ACC112 (cell line): Measurements from ENCODE around the gene ECHS1.

Source experiments
- H2AFZ ChIP-seq: fragments of 200-600 bp; sonication (generic); one replicate; pipeline ENCODE4 v1.6.0; 2017; ENCODE audit warnings: antibody characterized with exemption, low read length; ENCODE audit not compliant: unreplicated experiment
- H3K27ac ChIP-seq: fragments of 200-600 bp; sonication (generic); 2 replicates; pipeline ENCODE4 v1.5.1; 2014; ENCODE audit warnings: low read depth, mild to moderate bottlenecking, antibody characterized with exemption, low read length, moderate library complexity
- H3K27me3 ChIP-seq: fragments of 200-600 bp; sonication (generic); 2 replicates; pipeline ENCODE4 v1.6.1; 2014; ENCODE audit warnings: mild to moderate bottlenecking, antibody characterized with exemption, low read length, moderate library complexity, mixed read lengths; ENCODE audit not compliant: insufficient read depth
- H3K36me3 ChIP-seq: fragments of 200-600 bp; sonication (generic); 2 replicates; pipeline ENCODE4 v1.6.1; 2016; ENCODE audit warnings: mild to moderate bottlenecking, antibody characterized with exemption, low read length, moderate library complexity, mixed read lengths; ENCODE audit not compliant: insufficient read depth
- H3K4me1 ChIP-seq: fragments of 200-600 bp; sonication (generic); one replicate; pipeline ENCODE4 v1.6.1; 2016; ENCODE audit warnings: low read length, mixed read lengths; ENCODE audit not compliant: insufficient read depth, unreplicated experiment, control insufficient read depth
- H3K4me3 ChIP-seq: fragments of 200-600 bp; sonication (generic); 2 replicates; pipeline ENCODE4 v1.5.1; 2014; ENCODE audit warnings: mild to moderate bottlenecking, low read depth, low read length
- H3K79me2 ChIP-seq: fragments of 200-600 bp; sonication (generic); one replicate; pipeline ENCODE4 v1.6.0; 2016; ENCODE audit warnings: low read length; ENCODE audit not compliant: control insufficient read depth, unreplicated experiment, insufficient read depth

The ECHS1 gene

GRCh38 chr10:133412381-133412711, 39.2 kb upstream of the ECHS1 start:
- Histone ChIP-seq H3K27ac (no peak overlapping the region), H3K79me2 (peaks cover 37% of the 10 kb centered on the region), H3K4me3 (no peak overlapping the region), H3K36me3 (peaks cover 67% of the 10 kb centered on the region), H3K27me3 (no peaks in the 10 kb centered on the region), H3K4me1 (no peaks in the 10 kb centered on the region), H2AFZ (no peak overlapping the region)

DNA sequence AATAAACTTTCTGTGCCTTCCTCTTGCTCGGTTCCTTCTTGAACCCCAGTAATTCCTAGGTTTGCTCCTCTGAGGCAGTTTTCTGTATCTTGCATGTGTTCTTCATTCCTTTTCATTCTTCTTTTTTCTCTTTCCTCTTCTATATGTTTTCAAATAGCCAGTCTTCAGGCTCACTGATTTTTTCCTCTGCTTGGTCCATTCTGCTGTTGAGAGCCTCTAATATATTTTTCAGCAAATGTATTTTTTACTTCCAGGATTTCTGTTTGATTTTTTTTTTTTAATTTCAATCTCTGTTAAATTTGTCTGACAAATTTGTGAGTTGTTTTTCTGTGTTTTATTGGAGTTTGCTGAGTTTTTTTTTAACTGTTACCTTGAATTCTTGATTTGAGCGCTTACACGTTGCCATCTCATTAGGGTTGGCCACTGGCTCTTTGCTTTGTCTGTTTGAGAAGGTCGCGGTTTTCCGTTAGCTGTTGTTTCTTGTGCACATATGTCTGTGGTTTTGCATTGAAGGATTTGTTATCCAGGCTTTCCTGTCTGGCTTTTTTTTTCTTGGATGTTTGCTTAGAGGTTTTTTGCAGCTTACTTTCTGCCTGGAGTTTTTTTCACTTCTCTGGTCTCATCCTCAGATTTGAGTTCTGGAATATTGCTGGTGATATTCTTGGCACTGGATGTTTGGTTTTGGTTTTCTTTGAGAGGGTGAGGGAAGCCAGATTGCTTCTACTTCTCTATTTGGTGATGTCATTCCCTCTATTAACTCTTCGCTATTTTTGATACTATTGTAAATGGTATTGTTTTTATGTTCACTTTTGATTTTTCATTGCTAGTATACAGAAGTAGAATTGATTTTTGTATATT, 38.6 kb upstream of the ECHS1 start:
- H3K79me2 ChIP-seq: peaks cover 42% of the 10 kb centered on the region
- H3K27ac ChIP-seq: no peak overlapping the region
- H2AFZ ChIP-seq: no peak overlapping the region
- no peaks in the 10 kb centered on the region for H3K27me3 ChIP-seq
- no peaks in the 10 kb centered on the region for H3K4me1 ChIP-seq
- no peak overlapping the region for H3K4me3 ChIP-seq
- peaks cover 67% of the 10 kb centered on the region for H3K36me3 ChIP-seq

GRCh38 chr10:133405844-133406527, 32.8 kb upstream of the ECHS1 start:
- Histone ChIP-seq H3K36me3 (peaks cover 46% of the 10 kb centered on the region), H3K79me2 (peaks cover 38% of the 10 kb centered on the region), H2AFZ (no peak overlapping the region), H3K27ac (peak overlapping the region; percentile 13; the same call in 1 of the 2 replicates), H3K27me3 (no peaks in the 10 kb centered on the region), H3K4me1 (peaks cover 14% of the 10 kb centered on the region), H3K4me3 (no peak overlapping the region)

DNA sequence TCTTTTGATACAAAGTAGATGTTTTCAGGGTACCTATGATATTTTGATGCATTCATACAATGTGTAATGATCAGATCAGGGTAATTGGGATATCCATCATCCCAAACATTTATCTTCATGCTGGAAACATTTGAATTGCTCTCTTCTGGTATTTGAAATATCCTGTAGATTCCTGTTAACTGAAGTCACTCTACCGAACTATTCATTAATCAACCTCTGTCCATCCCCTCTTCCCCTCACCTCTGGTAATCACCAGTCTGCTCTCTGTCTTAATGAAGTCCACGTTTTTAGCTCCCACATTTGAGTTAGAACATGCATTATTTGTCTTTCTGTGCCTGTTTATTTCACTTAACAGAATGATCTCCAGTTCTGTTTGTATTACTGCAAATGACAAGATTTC, 32.1 kb upstream of the ECHS1 start:
- Histone ChIP-seq H2AFZ (no peak overlapping the region), H3K4me1 (peaks cover 14% of the 10 kb centered on the region), H3K36me3 (peaks cover 43% of the 10 kb centered on the region), H3K4me3 (no peak overlapping the region), H3K27me3 (no peaks in the 10 kb centered on the region), H3K27ac (peak overlapping the region; percentile 13; the same call in 1 of the 2 replicates), H3K79me2 (peaks cover 36% of the 10 kb centered on the region)

DNA sequence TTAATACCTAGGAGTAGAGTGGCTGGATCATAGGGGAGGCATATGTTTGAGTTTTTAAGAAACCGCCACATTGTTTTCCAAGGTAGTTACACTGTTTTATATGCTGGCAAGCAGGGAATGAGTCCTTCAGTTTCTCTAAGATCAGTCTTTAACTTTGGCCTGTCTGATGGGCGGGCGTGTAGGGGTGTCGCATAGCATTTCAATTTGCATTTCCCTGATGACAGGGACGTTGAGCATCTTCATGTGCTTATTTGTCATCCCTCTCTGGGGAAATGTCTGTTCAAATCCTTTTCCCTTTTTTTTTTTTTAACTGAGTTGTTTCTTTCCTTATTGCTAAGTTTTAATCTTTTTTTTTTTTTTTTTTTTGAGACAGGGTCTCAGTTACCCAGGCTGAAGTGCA, 30.6 kb upstream of the ECHS1 start:
- no peaks in the 10 kb centered on the region for H3K27me3 ChIP-seq
- H3K36me3 ChIP-seq: peaks cover 32% of the 10 kb centered on the region
- no peak overlapping the region for H3K27ac ChIP-seq
- H3K4me3 ChIP-seq: no peak overlapping the region
- H3K4me1 ChIP-seq: peaks cover 14% of the 10 kb centered on the region
- H2AFZ ChIP-seq: no peak overlapping the region
- peaks cover 33% of the 10 kb centered on the region for H3K79me2 ChIP-seq

DNA sequence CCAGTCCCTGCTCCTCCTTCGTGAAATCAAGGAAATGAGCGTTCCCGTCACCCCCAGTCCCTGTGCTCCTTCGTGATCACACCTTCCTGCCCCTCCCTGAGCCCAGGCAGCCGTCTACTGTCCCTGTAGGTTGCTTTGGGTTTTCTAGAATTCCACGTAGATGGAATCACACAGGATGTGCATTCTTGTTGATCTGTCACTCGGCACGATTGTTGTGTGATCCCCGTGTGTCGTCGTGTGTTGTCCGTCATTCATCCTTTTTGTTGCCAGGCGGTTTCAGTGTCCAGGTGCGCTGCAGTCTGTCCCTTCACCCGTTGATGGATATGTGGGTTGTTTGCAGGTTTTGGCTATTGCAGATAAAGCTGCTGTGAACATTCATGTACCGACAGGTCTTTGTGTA, 30.2 kb upstream of the ECHS1 start:
- H3K79me2 ChIP-seq: peaks cover 33% of the 10 kb centered on the region
- H2AFZ ChIP-seq: no peak overlapping the region
- H3K4me1 ChIP-seq: peaks cover 14% of the 10 kb centered on the region
- no peak overlapping the region for H3K4me3 ChIP-seq
- H3K36me3 ChIP-seq: peaks cover 28% of the 10 kb centered on the region
- no peaks in the 10 kb centered on the region for H3K27me3 ChIP-seq
- H3K27ac ChIP-seq: no peak overlapping the region

DNA sequence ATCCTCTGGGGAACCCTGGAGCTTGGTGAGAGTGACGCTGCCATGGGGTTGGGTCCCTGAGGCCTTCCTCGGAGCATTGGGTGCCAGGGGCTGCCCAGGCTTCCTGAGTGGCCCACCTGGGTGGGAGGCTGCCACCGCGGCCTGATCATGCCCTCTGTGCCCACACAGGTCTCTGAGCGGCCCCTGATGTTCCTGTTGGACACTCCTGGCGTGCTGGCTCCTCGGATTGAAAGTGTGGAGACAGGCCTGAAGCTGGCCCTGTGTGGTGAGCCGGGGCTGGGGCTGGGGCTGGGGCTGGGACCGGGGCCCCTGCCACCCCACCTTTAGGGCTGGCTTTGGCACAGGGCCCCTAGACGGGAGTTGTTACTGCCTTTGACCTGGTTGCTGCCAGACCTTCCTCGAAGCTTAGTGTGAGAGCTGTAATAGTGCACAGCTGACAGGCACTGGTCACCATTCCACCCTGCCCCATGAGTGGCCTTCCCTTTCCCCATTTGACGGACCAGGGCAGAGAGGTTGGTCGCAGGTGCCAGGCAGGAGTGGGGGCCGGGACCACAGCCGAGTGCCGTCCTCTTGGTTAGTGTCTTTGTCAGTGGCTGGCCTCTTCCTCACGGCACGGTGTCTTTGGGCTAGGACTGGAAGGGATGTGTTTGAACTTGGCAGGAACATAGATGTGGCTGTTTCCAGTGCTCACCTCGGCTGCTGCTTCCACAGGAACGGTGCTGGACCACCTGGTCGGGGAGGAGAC, 29.0 kb upstream of the ECHS1 start:
- Histone ChIP-seq H2AFZ (no peak overlapping the region), H3K79me2 (peaks cover 25% of the 10 kb centered on the region), H3K4me3 (no peak overlapping the region), H3K36me3 (peaks cover 20% of the 10 kb centered on the region; the same call in 1 of the 2 replicates), H3K27ac (no peak overlapping the region), H3K4me1 (peaks cover 14% of the 10 kb centered on the region), H3K27me3 (no peaks in the 10 kb centered on the region)

DNA sequence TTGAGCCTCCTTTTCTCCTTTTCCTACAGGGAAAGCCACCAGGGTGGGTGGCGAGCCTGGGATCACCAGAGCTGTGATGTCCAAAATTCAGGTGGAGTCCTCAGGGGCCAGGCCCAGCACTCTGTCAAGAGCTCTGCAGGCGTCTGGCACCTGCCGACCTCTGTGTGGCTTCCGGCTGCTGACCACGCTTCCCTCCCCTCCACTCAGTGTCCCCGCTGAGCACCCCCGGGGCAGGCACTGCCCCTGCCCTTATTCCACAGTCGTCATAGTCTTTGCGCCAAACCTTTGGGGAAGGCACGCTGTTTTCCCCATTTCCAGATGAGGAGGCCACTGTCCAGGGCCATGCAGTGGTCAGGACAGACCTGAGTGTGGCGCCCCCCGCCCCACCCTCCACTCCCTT, 28.3 kb upstream of the ECHS1 start:
- H2AFZ ChIP-seq: no peak overlapping the region
- H3K4me1 ChIP-seq: peaks cover 14% of the 10 kb centered on the region
- H3K36me3 ChIP-seq: peaks cover 20% of the 10 kb centered on the region; the same call in 1 of the 2 replicates
- H3K4me3 ChIP-seq: no peak overlapping the region
- no peak overlapping the region for H3K27ac ChIP-seq
- H3K79me2 ChIP-seq: peaks cover 21% of the 10 kb centered on the region
- H3K27me3 ChIP-seq: no peaks in the 10 kb centered on the region

DNA sequence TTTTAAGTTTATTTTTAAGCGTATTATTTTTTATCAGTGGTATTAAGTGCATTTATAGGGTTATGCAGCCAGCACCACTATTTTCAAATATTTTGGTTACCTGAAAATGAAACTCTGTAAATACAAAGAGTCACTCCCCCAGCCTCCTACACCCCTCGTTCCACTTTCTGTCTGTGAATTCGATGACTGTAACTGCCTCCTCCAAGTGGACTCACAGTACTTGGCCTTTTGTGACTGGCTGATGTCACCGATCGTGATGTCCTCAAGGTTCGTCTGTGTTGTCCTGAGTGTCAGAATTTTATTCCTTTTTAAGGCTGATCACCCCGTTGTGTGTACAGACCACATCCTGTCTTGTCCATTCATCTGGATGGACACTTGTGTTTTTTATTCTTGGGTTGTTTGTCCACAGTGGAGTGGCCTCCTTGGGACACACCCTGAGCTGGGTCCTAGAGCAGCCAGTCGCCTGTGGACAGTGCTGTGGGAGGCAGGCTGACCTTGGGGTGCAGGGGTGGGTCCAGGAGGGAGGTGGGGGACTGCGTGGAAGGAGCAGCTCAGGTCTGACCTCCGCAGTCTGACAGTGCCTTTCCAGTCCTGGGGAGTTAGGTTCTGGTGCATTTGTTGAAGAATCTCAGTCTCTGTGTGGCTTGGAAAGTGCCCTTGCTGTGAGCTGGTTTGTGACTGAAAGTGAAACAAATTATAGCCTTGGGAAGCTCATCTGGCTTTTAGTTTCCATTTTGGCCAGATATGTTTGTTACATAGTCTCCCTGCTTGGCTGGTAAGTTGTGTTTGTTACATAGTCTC, 27.7 kb upstream of the ECHS1 start:
- H3K79me2 ChIP-seq: peaks cover 27% of the 10 kb centered on the region
- peaks cover 20% of the 10 kb centered on the region; the same call in 1 of the 2 replicates for H3K36me3 ChIP-seq
- H3K4me1 ChIP-seq: peaks cover 11% of the 10 kb centered on the region
- no peak overlapping the region for H2AFZ ChIP-seq
- no peak overlapping the region for H3K4me3 ChIP-seq
- no peaks in the 10 kb centered on the region for H3K27me3 ChIP-seq
- H3K27ac ChIP-seq: no peak overlapping the region

DNA sequence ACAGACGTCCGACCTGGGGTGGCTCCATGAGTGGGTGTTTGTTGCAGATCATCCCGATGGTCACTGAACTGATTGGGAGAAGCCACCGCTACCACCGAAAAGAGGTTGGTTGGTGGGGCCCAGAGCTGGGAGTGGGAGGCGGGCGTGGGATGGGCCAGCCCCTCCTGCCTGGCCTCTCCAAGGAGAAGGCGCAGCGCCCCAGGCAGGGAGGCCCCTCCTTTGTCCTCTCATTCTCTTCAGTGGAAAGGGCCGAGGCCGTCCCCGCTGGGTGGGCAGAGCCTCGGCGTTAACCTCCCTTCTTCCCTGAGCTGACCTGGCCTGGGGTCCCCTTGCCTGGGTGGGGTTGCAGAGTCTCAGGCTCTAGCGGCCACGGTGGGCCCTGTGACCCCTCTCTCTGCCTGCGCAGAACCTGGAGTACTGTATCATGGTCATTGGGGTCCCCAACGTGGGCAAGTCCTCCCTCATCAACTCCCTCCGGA, 26.0 kb upstream of the ECHS1 start:
- Histone ChIP-seq H3K4me1 (peaks cover 7% of the 10 kb centered on the region), H3K27me3 (no peaks in the 10 kb centered on the region), H3K4me3 (no peak overlapping the region), H3K36me3 (peaks cover 15% of the 10 kb centered on the region; the same call in 1 of the 2 replicates), H2AFZ (no peak overlapping the region), H3K79me2 (peaks cover 39% of the 10 kb centered on the region), H3K27ac (no peak overlapping the region)
